Prostate gland (tissue), 2 donors: Measurements from ENCODE around the gene C11orf71.

Source experiments
- POLR2A ChIP-seq: fragments of 450-650 bp; IDR thresholded peaks from one replicate; pipeline ENCODE4 v1.6.1; 2016; ENCODE audit warnings: antibody characterized with exemption, mild to moderate bottlenecking
- TF ChIP-seq, protein P1 (sequence below), 4 experiments: fragments of 200-600 bp in 2 of 4; fragments of 450-650 bp in 2 of 4; sonication (generic) in 2 of 4; IDR thresholded peaks; 1 replicate in 3 of 4; 2 replicates in 1 of 4; pipeline ENCODE4 v1.5.1; 2016 to 2019; ENCODE audit warnings: antibody characterized with exemption in 4 of 4, mild to moderate bottlenecking in 2 of 4, moderate library complexity in 2 of 4

DNA sequence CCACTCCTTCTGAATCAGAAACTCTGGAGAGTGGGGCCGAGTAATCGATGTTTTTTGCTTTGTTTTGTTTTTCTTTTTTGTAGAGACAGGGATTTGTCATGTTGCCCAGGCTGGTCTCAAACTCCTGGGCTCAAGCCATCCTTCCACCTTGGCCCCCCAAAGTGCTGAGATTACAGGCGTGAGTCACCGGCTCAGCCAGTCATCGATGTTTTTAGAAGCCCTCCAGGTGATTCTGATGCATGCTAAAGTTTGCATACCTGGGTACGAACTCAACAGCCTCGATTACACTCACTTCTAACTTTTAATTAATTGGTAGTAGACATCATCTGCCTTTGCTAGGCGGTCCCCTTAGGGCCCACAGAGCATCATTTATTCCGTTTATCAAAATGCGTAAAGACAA is 50.3 kb downstream of the C11orf71 start:
- TF ChIP-seq POLR2A = no peak
- TF ChIP-seq, protein P1, sequence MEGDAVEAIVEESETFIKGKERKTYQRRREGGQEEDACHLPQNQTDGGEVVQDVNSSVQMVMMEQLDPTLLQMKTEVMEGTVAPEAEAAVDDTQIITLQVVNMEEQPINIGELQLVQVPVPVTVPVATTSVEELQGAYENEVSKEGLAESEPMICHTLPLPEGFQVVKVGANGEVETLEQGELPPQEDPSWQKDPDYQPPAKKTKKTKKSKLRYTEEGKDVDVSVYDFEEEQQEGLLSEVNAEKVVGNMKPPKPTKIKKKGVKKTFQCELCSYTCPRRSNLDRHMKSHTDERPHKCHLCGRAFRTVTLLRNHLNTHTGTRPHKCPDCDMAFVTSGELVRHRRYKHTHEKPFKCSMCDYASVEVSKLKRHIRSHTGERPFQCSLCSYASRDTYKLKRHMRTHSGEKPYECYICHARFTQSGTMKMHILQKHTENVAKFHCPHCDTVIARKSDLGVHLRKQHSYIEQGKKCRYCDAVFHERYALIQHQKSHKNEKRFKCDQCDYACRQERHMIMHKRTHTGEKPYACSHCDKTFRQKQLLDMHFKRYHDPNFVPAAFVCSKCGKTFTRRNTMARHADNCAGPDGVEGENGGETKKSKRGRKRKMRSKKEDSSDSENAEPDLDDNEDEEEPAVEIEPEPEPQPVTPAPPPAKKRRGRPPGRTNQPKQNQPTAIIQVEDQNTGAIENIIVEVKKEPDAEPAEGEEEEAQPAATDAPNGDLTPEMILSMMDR (IDR thresholded peaks at IDR 0.05) = no peak
